GM12864 (cell line): Measurements from ENCODE around the gene ZNF516.

Experiments used
- DNase-seq: peaks from one replicate; pipeline ENCODE4 v3.0.0-alpha.2; 2011; ENCODE audit warnings: low read depth
- H3K4me3 ChIP-seq: 2 replicates; pipeline ENCODE4 v1.5.1; 2011; ENCODE audit warnings: mild to moderate bottlenecking, low read depth, low read length, control low read depth
- CTCF ChIP-seq: IDR thresholded peaks from 2 replicates; pipeline ENCODE4 v1.5.1; 2011; ENCODE audit warnings: low read depth, mild to moderate bottlenecking, moderate library complexity, low read length, control low read depth, inconsistent platforms; ENCODE audit errors: missing control alignments

ZNF516 gene

GRCh38 chr18:76463358-76463757 lies 31.7 kb downstream of the ZNF516 start:
- no peak overlapping the region for H3K4me3 ChIP-seq
- DNase-seq = no peak
- TF ChIP-seq CTCF = no peak

GRCh38 chr18:76462326-76462694 lies 32.7 kb downstream of the ZNF516 start:
- no peak for TF ChIP-seq CTCF
- H3K4me3 ChIP-seq = no peak overlapping the region
- no peak for DNase-seq

- TF ChIP-seq CTCF = no peak
- DNase-seq = no peak
- H3K4me3 ChIP-seq = no peak overlapping the region
These were observed 33.2 kb downstream of the ZNF516 start for GRCh38 chr18:76461692-76462325.

- TF ChIP-seq CTCF = no peak
- no peak overlapping the region for H3K4me3 ChIP-seq
- no peak for DNase-seq
These were observed 33.9 kb downstream of the ZNF516 start for GRCh38 chr18:76461148-76461547.

- no peak for DNase-seq
- no peak overlapping the region for H3K4me3 ChIP-seq
- no peak for TF ChIP-seq CTCF
These were observed 34.6 kb downstream of the ZNF516 start for GRCh38 chr18:76460482-76460881.

- TF ChIP-seq CTCF = no peak
- no peak for DNase-seq
- no peak overlapping the region for H3K4me3 ChIP-seq
These were observed 35.2 kb downstream of the ZNF516 start for GRCh38 chr18:76459687-76460350.

GRCh38 chr18:76459312-76459686 lies 35.7 kb downstream of the ZNF516 start:
- H3K4me3 ChIP-seq = no peak overlapping the region
- no peak for DNase-seq
- no peak for TF ChIP-seq CTCF
